Stimulated activated CD8-positive, alpha-beta memory T cell treated with anti-CD3 and anti-CD28 coated beads, Interleukin-12 subunit alpha, Interleukin-12 subunit beta, amount 100 ng/mL, for 4 hours (primary cell): ENCODE data around the gene TMPRSS12.
"Not testable (repeated sequence)": the region's sequence is repeated elsewhere in the genome, so short reads cannot be mapped to it uniquely, and the experiment has no call there.

Source experiments
- DNase-seq: peaks from one replicate; pipeline ENCODE4 v3.0.0-alpha.2; 2020; ENCODE audit warnings: low read depth

Gene TMPRSS12, protein sequence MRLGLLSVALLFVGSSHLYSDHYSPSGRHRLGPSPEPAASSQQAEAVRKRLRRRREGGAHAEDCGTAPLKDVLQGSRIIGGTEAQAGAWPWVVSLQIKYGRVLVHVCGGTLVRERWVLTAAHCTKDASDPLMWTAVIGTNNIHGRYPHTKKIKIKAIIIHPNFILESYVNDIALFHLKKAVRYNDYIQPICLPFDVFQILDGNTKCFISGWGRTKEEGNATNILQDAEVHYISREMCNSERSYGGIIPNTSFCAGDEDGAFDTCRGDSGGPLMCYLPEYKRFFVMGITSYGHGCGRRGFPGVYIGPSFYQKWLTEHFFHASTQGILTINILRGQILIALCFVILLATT

GRCh38 chr12:50842637-50843493 is at the start of gene TMPRSS12:
Gene TMPRSS12, plus strand, starts transcription at chr12:50842926. Its CDS starts 39 bp downstream, at chr12:50842965.
- DNase-seq: no peak

DNA sequence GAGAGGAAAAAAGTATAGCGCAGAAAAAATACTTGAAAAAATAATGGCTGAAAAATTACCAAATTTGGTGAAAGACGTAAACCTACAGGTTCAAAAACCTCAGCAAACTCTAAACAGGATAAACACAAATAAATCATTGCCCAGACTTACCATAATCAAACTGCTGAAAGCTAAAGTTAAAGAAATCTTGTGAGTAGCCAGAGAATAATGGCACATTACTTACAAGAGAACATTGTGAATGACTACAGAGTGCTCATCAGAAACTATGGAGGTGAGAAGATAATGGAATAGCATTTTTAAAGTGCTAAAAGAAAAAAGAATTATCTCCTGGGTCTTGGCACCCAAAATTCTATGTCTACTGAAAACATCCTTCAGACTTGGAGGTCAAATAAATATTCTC is 42.8 kb upstream of the TMPRSS12 start:
- DNase-seq: no peak

DNA sequence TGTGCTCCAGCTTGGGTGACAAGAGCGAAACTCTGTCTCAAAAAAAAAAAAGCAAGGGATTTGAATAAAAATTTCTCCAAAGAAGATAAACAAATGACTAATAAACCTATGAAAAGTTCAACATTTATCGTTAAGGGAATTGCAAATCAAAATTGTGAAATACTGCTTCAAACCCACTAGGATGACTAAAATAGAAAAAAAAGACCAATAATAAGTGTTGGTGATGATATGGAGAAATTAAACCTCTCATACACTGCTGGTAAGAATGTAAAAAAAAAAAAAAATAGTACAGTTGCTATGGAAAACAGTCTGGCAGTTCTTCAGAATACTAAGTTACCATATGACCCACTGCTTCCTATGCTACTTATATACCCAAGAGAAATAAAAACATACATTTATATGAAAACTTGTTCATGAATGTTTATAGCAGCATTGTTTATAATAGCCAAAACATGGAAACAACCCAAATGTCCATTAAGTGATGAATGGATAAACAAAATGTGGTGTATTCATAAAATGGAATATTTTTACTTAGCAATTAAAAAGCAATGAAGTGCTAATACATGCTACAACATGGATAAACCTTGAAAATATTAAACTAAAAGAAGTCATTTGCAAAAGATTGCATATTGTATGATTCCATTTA is 39.4 kb upstream of the TMPRSS12 start:
- no peak for DNase-seq

DNA sequence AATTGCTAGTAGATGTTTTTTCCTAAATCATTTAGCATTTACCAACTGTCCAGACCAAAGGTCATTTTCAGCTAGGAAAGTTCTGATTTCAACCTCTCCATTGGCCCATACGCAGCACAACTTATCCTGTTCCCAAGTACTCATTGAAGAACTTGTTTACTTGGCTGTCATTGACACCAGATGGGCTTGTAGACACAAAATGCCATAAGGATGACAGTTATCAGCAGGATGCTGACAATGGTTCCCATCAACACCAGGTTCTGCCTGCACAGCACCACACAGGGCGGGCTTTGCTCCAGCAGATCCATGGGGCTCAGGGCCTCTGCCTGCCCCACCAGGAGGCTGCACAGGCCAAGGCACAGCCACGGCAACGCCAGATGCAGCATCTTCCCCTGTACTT is 36.5 kb upstream of the TMPRSS12 start:
- no peak for DNase-seq

GRCh38 chr12:50809131-50809530 is 33.6 kb upstream of the TMPRSS12 start:
- DNase-seq: not testable (repeated sequence)

GRCh38 chr12:50814921-50815320 is 27.8 kb upstream of the TMPRSS12 start:
- DNase-seq: not testable (repeated sequence)

GRCh38 chr12:50820177-50820576 is 22.5 kb upstream of the TMPRSS12 start:
- no peak for DNase-seq

DNA sequence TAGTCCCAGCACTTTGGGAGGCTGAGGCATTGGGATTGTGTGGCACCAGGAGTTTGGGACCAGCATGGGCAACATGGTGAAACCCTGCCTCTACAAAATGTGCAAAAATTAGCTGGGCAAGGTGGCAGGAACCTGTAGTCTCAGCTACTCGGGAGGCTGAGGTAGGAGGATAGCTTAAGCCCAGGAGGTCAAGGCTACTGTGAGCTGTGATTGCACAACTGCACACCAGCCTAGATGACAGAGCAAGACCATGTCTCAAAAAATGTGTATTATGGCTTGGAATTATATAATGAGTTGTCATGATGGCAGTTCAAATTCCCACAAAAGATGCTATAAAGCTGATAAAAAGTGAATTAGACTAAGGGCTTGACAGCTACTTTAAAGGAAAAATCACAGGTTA is 20.6 kb upstream of the TMPRSS12 start:
- DNase-seq: no peak

DNA sequence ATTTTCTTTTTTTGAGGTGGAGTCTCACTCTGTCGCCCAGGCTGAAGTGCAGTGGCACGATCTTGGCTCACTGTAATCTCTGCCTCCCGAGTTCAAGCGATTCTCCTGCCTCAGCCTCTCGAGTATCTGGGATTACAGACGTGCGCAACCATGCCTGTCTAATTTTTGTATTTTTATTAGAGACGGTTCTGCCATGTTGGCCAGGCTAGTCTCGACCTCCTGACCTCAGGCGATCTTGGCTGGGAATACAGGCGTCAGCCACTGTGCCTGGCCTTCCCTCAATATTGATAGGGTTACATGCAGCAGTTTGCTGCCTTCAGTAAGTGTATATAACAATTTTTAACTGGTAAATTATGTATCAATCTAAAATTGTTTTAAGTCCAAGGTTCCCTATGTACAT is 19.0 kb upstream of the TMPRSS12 start:
- DNase-seq: not testable (repeated sequence)

DNA sequence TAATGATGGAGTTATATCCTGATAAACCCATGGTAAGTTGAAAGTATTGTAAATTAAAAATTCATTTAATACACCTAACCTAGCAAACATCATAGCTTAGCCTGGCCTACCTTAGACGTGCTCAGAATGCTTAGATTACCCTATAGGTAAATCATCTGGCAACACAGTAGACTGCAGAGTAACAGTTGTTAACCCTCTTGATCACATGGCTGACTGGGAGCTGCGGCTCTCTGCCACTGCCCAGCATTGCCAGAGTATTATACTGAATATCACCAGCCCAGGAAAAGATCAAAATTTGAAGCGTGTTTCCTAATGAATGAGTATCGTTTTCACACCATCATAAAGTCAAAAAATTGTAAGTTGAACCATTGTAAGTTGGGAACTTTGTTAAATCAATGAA is 17.8 kb upstream of the TMPRSS12 start:
- no peak for DNase-seq

DNA sequence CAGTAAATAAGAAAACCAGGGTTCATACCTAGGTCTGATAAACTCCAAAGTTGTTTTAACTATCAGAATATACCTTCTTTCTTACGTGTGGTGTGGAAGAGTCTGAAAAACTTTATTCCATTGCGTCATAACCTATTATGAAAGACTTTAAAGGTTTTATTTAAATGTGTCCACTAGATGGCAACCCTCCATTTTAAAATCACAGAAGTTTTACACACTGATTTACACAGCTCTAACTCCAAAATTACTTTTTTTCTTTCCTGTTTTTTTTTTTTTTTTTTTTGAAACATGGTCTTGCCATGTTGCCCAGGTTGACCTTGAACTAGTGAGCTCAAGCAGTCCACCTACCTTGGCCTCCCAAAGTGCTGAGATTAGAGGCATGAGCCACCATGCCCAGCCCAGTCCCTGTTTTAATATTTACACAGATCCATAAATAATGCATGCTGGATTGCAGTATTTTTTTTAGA is 17.3 kb upstream of the TMPRSS12 start:
- DNase-seq: no peak

GRCh38 chr12:50828121-50828520 is 14.6 kb upstream of the TMPRSS12 start:
- no peak for DNase-seq

GRCh38 chr12:50828886-50829285 is 13.8 kb upstream of the TMPRSS12 start:
- no peak for DNase-seq

DNA sequence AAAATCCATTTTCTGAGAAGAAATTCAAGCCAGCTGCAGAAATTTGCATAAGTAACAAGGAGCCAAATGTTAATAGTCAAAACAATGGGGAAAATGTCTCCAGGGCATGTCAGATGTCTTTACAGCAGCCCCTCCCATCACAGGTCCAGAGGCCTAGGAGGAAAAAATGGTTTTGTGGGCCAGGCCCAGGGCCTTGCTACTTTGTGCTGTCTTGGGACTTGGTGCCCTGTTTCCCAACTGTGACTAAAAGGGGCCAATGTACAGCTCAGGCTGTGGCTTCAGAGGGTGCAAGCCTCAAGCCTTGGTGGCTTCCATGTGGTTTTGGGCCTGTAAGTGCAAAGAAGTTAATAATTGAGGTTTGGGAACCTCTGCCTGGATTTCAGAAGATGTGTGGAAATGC is 8.9 kb upstream of the TMPRSS12 start:
- not testable (repeated sequence) for DNase-seq

DNA sequence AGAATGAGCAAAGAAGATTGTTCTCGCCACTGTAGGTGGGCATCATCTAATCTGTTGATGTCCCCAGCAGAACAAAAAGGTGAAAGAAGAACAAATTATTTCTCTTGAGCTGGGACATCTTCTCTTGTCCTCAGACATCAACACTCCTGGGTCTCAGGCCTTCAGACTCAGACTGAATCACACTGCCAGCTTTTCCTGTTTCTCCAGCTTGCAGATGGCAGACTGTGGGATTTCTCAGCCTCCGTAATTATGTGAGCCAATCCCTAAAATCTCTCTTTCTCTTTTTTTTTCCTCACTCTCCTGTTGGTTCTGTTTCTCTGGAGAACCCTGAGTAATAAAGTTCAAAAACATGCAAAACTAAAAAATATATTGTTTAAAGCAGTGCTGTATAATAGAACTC is 3.7 kb upstream of the TMPRSS12 start:
- no peak for DNase-seq

GRCh38 chr12:50840809-50841487 is 1.8 kb upstream of the TMPRSS12 start:
- no peak for DNase-seq

- no peak for DNase-seq
These were observed 802 bp upstream of the TMPRSS12 start for GRCh38 chr12:50841716-50842531.

DNA sequence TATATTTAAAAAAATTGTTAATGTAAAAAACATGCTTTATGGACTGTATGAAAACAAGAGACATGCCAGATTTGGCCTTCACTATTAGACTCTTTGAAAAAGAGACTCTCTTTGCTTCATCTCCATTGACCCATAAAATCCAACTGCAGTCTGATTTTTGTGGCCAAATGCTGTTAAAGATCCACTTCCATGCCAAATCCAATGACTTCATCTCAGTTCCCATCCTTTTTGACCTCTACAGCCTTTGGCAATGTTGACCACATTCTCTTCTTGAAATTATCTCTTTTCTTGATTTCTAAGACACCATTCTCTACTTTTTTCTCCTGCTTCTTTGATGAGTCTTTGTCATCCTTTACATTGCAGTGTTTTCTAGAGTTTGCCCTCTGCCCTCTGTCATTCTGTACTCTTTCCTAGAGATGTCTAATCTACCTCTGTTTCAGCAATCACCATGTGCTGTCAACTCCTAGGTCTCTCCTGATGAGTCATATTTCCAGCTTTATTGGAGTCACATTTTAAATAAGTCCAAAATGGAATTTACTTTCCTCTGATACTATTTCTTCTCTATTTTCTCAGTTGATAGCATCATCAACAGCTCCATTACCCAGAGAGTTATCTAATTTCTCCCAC is 2.4 kb downstream of the TMPRSS12 start:
- no peak for DNase-seq

DNA sequence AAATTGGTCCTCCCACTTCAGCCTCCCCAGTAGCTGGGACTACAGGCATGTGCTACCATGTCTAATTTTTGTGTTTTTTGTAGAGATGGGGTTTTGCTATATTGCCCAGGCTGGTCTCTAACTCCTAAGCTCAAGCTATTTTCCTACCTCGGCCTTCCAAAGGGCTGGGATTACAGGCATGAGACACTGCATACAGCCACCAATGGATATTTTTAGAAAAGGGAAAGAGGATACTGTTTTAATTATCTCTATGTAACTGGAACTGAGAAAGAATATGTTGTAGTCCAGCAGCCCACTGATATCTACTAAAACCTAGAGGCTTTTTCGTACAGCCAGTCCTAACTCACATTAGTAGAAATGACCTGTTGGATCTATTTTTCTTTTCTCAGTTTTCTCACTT is 6.2 kb downstream of the TMPRSS12 start:
- DNase-seq: no peak

GRCh38 chr12:50855218-50855617 is 12.5 kb downstream of the TMPRSS12 start:
- not testable (repeated sequence) for DNase-seq

GRCh38 chr12:50855679-50856078 is 13.0 kb downstream of the TMPRSS12 start:
- DNase-seq: not testable (repeated sequence)
